Measurements from ENCODE around the gene SPATA31C2. TPM values are rescaled to one million over a fixed set of nuclear protein-coding genes. Genes with fewer than 3 reads are reported as not detected.
"Not testable (repeated sequence)": the region's sequence is repeated elsewhere in the genome, so short reads cannot be mapped to it uniquely, and the experiment has no call there.

SPATA31C2 gene
- total RNA-seq, 2 donors from 2014 or later = not detected

- not testable (repeated sequence) for H3K36me3 Mint-ChIP-seq; H3K27ac Mint-ChIP-seq; DNase-seq (ENCODE audit: low spot score); H3K4me1 Mint-ChIP-seq (ENCODE audit: low read depth in 2 of 2); H3K4me3 Mint-ChIP-seq; H3K9me3 Mint-ChIP-seq
- H3K27me3 Mint-ChIP-seq = peaks cover 4 to 19% of the 10 kb centered on the region in 2 donors
- peak in 1 of 2 donors; percentile 54 for ATAC-seq
These were observed 24.8 kb downstream of the SPATA31C2 start for GRCh38 chr9:88113156-88114130.

- no peak overlapping the region for H3K27ac Mint-ChIP-seq
- no peak for ATAC-seq
- no peaks in the 10 kb centered on the region for H3K9me3 Mint-ChIP-seq
- H3K36me3 Mint-ChIP-seq = no peaks in the 10 kb centered on the region
- DNase-seq (ENCODE audit: low spot score) = no peak
- H3K4me1 Mint-ChIP-seq (ENCODE audit: low read depth in 2 of 2) = peaks cover 0 to 5% of the 10 kb centered on the region in 2 donors
- H3K4me3 Mint-ChIP-seq = no peak overlapping the region
- H3K27me3 Mint-ChIP-seq = peaks cover 22 to 50% of the 10 kb centered on the region in 2 donors
These were observed 28.2 kb downstream of the SPATA31C2 start for GRCh38 chr9:88110026-88110425.

- Mint-ChIP-seq H3K36me3 (no peaks in the 10 kb centered on the region), H3K4me3 (no peak overlapping the region), H3K4me1 (ENCODE audit: low read depth in 2 of 2) (peaks cover 0 to 5% of the 10 kb centered on the region in 2 donors), H3K9me3 (no peaks in the 10 kb centered on the region), H3K27me3 (peaks cover 30 to 62% of the 10 kb centered on the region in 2 donors), H3K27ac (no peak overlapping the region)
- ATAC-seq = no peak
- DNase-seq (ENCODE audit: low spot score) = no peak
These were observed 29.5 kb downstream of the SPATA31C2 start for GRCh38 chr9:88108779-88109178.

- no peak overlapping the region for H3K27ac Mint-ChIP-seq
- peaks cover 37 to 56% of the 10 kb centered on the region in 2 donors for H3K27me3 Mint-ChIP-seq
- no peak overlapping the region for H3K4me3 Mint-ChIP-seq
- no peaks in the 10 kb centered on the region for H3K36me3 Mint-ChIP-seq
- ATAC-seq = no peak
- DNase-seq (ENCODE audit: low spot score) = no peak
- no peaks in the 10 kb centered on the region for H3K9me3 Mint-ChIP-seq
- peaks cover 0 to 5% of the 10 kb centered on the region in 2 donors for H3K4me1 Mint-ChIP-seq (ENCODE audit: low read depth in 2 of 2)
These were observed 31.8 kb downstream of the SPATA31C2 start for GRCh38 chr9:88106492-88106891.

- no peak for ATAC-seq
- no peak overlapping the region for H3K4me3 Mint-ChIP-seq
- no peaks in the 10 kb centered on the region for H3K36me3 Mint-ChIP-seq
- no peaks in the 10 kb centered on the region for H3K4me1 Mint-ChIP-seq (ENCODE audit: low read depth in 2 of 2)
- DNase-seq (ENCODE audit: low spot score) = no peak
- H3K27me3 Mint-ChIP-seq = peaks cover 11 to 17% of the 10 kb centered on the region in 2 donors
- no peak overlapping the region for H3K27ac Mint-ChIP-seq
- H3K9me3 Mint-ChIP-seq = no peaks in the 10 kb centered on the region
These were observed 45.4 kb downstream of the SPATA31C2 start for GRCh38 chr9:88092797-88093331.

- no peak overlapping the region for H3K4me3 Mint-ChIP-seq
- no peaks in the 10 kb centered on the region for H3K4me1 Mint-ChIP-seq (ENCODE audit: low read depth in 2 of 2)
- no peaks in the 10 kb centered on the region for H3K9me3 Mint-ChIP-seq
- ATAC-seq (no peak), DNase-seq (ENCODE audit: low spot score) (no peak)
- no peaks in the 10 kb centered on the region for H3K36me3 Mint-ChIP-seq
- no peak overlapping the region for H3K27ac Mint-ChIP-seq
- H3K27me3 Mint-ChIP-seq = peaks cover 11 to 17% of the 10 kb centered on the region in 2 donors
These were observed 48.1 kb downstream of the SPATA31C2 start for GRCh38 chr9:88090151-88090581.

- no peak overlapping the region for H3K27ac Mint-ChIP-seq
- no peaks in the 10 kb centered on the region for H3K4me1 Mint-ChIP-seq (ENCODE audit: low read depth in 2 of 2)
- no peak overlapping the region for H3K4me3 Mint-ChIP-seq
- no peak for DNase-seq (ENCODE audit: low spot score)
- no peaks in the 10 kb centered on the region for H3K9me3 Mint-ChIP-seq
- no peaks in the 10 kb centered on the region for H3K36me3 Mint-ChIP-seq
- no peak for ATAC-seq
- peaks cover 10 to 12% of the 10 kb centered on the region in 2 donors for H3K27me3 Mint-ChIP-seq
These were observed 50.4 kb downstream of the SPATA31C2 start for GRCh38 chr9:88087906-88088305.

- Mint-ChIP-seq H3K4me3 (no peak overlapping the region), H3K27me3 (peaks cover 0 to 5% of the 10 kb centered on the region in 2 donors), H3K36me3 (no peaks in the 10 kb centered on the region), H3K9me3 (no peaks in the 10 kb centered on the region), H3K4me1 (ENCODE audit: low read depth in 2 of 2) (no peaks in the 10 kb centered on the region), H3K27ac (no peak overlapping the region)
- ATAC-seq = no peak
- no peak for DNase-seq (ENCODE audit: low spot score)
These were observed 52.8 kb downstream of the SPATA31C2 start for GRCh38 chr9:88085476-88085875.

GRCh38 chr9:88084357-88085183 lies 53.7 kb downstream of the SPATA31C2 start:
- Mint-ChIP-seq H3K27me3 (peaks cover 0 to 5% of the 10 kb centered on the region in 2 donors), H3K4me1 (ENCODE audit: low read depth in 2 of 2) (no peaks in the 10 kb centered on the region), H3K4me3 (no peak overlapping the region), H3K36me3 (no peaks in the 10 kb centered on the region), H3K27ac (no peak overlapping the region), H3K9me3 (no peaks in the 10 kb centered on the region)
- ATAC-seq (no peak), DNase-seq (ENCODE audit: low spot score) (no peak)

Other genes starting within 250 kb of the SPATA31C2 start
- not detected for gene SPATA31C1, start 220.5 kb downstream of the SPATA31C2 start, total RNA-seq
- 1 to 10 TPM in 1 of 2 donors, under 1 TPM in 1; 0.83 to 1.2 TPM for gene CDK20, start 163.9 kb downstream of the SPATA31C2 start, total RNA-seq
- 10 to 100 TPM; 18.6 to 27.8 TPM for gene SPIN1, start 250.0 kb upstream of the SPATA31C2 start, total RNA-seq

Measured in natural killer cell treated with Interleukin-12 subunit alpha and Interleukin-12 subunit beta and Interleukin-15 and Interleukin-18, amount 100 ng/mL, for 72 hours (primary cell).